ENCODE data around the gene ATP6V0C. TPM values are rescaled to one million over a fixed set of nuclear protein-coding genes. Genes with fewer than 3 reads are reported as not detected.

Gene ATP6V0C
- total RNA-seq, 2 donors from 2014 or later = 94.2 to 94.8 TPM

DNA sequence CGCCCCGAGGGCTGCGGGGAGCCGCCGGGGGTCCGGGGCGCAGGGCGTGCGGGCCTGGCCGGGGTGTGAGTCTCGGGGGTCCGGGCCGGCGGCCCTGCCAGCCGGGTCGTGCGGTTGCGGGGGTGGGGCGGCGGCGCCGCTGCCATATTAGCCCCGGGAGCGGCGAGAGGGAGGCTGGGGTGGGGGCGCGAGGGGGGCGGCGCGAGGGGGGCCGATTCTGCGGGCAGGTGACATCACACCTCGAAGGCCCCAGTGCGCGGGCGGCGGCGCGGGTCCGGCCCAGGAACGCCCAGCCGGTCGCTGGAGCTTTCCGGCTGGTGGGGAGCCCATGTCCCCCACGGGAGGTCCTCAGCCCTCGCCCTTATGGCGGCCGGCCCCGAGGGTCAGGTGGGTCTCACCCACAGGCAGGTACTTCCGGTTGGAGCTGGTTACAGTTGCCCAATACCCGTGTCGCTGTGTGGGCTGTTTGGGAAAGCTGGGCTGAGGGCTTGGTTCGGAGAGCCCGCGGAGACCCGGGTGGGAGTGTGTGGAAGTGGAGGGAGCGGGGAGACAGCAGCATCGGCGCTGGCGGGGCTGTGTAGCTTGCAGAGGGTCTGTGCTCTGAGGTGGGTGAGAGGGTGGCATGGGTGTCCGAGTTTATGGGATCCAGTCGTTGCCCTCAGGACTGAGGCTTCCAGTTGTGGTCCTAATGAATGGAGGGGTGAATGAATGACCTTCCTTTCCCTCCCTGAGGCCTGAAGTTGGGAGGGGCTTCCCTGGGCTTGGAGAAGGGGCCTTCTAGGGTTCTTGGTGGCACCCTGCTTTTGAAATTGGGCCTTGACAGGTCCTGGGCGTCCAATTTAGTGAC, 804 bp downstream of the ATP6V0C start:
- Mint-ChIP-seq H3K36me3 (ENCODE audit: insufficient read depth in 2 of 2) (peaks cover 0 to 5% of the 10 kb centered on the region in 2 donors), H3K9me3 (no peaks in the 10 kb centered on the region), H3K27me3 (ENCODE audit: low read depth) (no peaks in the 10 kb centered on the region), H3K4me3 (peak overlapping the region; percentile 88 to 92), H3K4me1 (ENCODE audit: low read depth) (peaks cover 71% of the 10 kb centered on the region), H3K27ac (peak overlapping the region; percentile 35)
- DNase-seq (peak; percentile 52 to 55), ATAC-seq (replicated peaks in 1 of 2) (peak; percentile 3 to 21)

DNA sequence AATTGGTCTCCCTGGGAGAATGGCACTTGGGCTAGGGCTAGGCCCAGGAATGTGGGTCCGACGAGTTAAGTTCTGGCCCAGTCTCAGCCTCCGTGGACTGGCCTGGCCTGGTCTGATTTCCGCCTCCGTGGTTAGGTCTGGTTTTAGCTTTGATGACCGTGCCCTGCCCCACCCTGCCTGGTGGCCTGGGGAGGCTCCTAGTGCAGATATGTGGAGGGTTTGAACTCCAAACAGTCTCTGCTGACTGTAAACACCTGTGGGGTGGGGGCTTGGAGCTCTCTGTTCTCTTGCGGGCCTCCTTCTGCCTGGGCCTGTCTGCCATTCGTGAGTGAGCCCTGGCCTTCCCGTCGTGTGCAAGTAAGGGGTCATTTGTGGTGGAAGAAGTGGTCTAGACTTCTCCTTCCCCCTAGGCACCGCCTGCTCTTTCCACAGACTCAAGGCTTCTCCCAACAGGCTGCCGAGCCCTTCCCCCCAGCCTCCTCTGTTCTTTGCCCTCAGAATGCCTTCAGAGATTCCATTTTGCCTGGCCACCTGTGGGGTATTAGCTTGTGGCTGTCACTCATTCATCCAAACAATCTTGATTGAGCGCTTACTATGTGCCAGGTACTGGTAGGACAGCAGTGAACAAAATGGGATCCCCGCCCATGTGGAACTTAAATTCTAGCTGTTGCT, 1.6 kb downstream of the ATP6V0C start:
- DNase-seq (no peak), ATAC-seq (replicated peaks in 1 of 2) (no peak)
- Mint-ChIP-seq H3K36me3 (ENCODE audit: insufficient read depth in 2 of 2) (peaks cover 0 to 8% of the 10 kb centered on the region in 2 donors), H3K9me3 (no peaks in the 10 kb centered on the region), H3K4me1 (ENCODE audit: low read depth) (peaks cover 69% of the 10 kb centered on the region), H3K27me3 (ENCODE audit: low read depth) (no peaks in the 10 kb centered on the region), H3K27ac (peak overlapping the region; percentile 35), H3K4me3 (peak overlapping the region; percentile 88 to 92)

DNA sequence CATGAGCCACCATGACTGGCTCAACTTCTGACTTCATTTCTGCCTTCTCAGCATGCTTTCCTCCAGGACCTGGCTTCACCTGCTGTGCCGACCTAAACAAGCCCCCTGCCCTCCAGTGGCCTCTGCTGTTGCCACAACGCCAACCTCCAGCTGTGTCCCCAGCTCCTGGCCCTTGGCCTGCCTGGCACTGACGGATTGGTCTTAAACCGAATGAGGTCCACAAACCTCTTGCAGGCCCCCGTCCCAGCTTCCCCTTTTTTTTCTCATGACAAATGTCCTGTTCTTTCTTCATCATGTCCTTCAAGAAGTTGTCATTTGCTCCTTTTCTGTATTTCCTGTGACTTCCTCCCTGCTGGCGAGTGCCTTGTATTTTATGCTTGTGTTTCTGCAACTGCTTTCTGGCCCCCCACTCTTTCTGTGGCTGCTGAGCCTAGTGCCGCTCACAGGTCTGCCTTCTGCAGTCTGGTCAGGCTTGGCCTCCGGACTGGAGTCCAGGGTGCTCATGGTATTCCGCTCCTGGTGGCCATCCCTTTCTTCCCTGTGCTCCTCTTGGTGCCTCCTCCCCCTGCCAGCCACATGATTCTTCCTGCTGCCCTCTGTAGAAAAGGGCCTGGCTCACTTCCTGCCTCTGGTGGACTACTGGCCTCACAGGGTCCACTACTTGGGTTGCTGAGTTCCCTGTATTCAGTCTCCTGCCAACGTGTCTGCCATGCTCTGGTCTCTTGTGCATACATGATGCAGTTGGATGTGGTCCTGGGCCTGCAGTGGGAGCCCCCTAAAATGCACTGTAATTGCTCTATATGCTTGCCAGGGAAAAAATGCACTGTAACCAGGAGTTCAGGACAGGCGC, 2.9 kb downstream of the ATP6V0C start:
- DNase-seq = no peak
- H3K4me3 Mint-ChIP-seq = peak overlapping the region; percentile 88 to 92
- peaks cover 2 to 8% of the 10 kb centered on the region in 2 donors for H3K36me3 Mint-ChIP-seq (ENCODE audit: insufficient read depth in 2 of 2)
- no peaks in the 10 kb centered on the region for H3K9me3 Mint-ChIP-seq
- ATAC-seq (replicated peaks in 1 of 2) = no peak
- no peaks in the 10 kb centered on the region for H3K27me3 Mint-ChIP-seq (ENCODE audit: low read depth)
- H3K27ac Mint-ChIP-seq = peak overlapping the region; percentile 35
- H3K4me1 Mint-ChIP-seq (ENCODE audit: low read depth) = peaks cover 78% of the 10 kb centered on the region

DNA sequence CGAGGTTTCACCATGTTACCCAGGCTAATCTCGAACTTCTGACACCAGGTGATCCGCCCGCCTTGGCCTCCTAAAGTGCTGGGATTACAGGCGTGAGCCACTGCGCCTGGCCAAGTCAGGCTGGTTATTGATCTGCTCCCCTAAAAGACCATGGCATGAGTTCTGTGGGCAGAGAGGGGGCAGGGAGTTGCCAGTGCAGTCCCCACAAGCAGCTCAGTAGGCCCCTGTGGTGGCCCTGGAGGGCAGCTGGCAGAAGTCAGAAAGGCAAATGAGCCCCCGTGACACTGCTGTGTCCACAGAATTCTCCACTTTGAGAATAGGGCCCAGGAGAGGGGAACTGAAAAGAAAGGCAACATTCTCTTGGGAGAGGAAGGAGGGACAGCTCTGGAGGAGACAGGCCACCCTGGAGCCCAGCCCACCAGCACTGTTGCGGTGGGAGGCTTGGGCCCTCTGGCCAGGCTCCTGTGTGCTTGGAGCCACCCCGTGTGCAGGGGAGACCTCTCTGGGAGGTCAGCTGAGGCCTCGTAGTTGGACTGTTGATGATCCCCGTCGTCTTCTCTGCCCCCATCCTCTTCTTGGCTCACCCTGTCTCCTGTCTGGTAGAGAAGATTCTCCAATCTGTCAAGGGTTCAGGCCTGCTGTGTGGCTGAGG, 4.3 kb downstream of the ATP6V0C start:
- Mint-ChIP-seq H3K27ac (no peak overlapping the region), H3K4me3 (no peak overlapping the region), H3K27me3 (ENCODE audit: low read depth) (no peaks in the 10 kb centered on the region), H3K9me3 (no peaks in the 10 kb centered on the region), H3K36me3 (ENCODE audit: insufficient read depth in 2 of 2) (peaks cover 2 to 8% of the 10 kb centered on the region in 2 donors), H3K4me1 (ENCODE audit: low read depth) (peaks cover 67% of the 10 kb centered on the region)
- DNase-seq (no peak), ATAC-seq (replicated peaks in 1 of 2) (no peak)

DNA sequence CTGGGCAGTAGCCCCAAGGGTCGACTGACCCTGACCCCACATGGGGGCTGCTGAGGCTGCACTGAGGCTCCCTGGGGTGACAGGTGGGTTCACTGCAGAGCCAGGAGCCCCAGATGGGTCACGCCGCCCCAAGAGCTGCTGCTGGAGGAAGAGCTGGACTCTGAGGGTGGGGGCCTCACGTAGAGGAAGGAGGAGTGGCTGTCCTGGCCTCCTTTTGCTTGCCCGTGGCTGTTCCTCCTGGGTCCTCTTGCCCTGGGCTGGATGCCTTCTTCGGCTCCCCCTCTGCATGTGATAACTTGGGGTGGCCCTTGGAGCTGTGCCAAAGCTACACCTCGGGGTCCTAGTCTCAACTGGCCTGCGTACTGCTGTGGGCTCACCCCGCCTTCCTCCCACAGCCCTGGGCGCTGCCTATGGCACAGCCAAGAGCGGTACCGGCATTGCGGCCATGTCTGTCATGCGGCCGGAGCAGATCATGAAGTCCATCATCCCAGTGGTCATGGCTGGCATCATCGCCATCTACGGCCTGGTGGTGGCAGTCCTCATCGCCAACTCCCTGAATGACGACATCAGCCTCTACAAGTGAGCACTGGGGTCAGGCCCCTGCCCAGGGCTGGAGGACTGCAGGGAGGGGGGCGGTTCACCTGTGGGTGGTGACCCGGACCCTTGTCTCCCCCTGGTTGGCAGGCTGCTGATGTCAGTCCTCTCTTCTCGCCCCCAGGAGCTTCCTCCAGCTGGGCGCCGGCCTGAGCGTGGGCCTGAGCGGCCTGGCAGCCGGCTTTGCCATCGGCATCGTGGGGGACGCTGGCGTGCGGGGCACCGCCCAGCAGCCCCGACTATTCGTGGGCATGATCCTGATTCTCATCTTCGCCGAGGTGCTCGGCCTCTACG, 5.3 kb downstream of the ATP6V0C start:
- H3K27me3 Mint-ChIP-seq (ENCODE audit: low read depth) = no peaks in the 10 kb centered on the region
- H3K4me3 Mint-ChIP-seq = peak overlapping the region; percentile 80 to 84
- H3K36me3 Mint-ChIP-seq (ENCODE audit: insufficient read depth in 2 of 2) = peaks cover 2 to 8% of the 10 kb centered on the region in 2 donors
- H3K9me3 Mint-ChIP-seq = no peaks in the 10 kb centered on the region
- H3K4me1 Mint-ChIP-seq (ENCODE audit: low read depth) = peaks cover 65% of the 10 kb centered on the region
- peak overlapping the region; percentile 89 for H3K27ac Mint-ChIP-seq
- no peak for DNase-seq
- ATAC-seq (replicated peaks in 1 of 2) = no peak

DNA sequence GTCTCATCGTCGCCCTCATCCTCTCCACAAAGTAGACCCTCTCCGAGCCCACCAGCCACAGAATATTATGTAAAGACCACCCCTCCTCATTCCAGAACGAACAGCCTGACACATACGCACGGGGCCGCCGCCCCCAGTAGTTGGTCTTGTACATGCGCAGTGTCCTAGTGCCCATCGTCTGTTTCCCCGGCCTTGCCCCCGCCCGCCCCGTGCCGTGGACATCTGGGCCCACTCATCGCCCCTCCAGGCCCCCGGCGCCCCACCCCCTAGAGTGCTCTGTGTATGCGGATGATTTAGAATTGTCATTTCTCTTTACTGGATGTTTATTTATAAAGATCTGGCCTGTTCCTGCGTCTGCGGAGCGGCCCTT, 5.9 kb downstream of the ATP6V0C start:
- H3K4me1 Mint-ChIP-seq (ENCODE audit: low read depth) = peaks cover 63% of the 10 kb centered on the region
- no peaks in the 10 kb centered on the region for H3K27me3 Mint-ChIP-seq (ENCODE audit: low read depth)
- H3K36me3 Mint-ChIP-seq (ENCODE audit: insufficient read depth in 2 of 2) = peaks cover 2 to 8% of the 10 kb centered on the region in 2 donors
- peak overlapping the region; percentile 80 to 84 for H3K4me3 Mint-ChIP-seq
- H3K9me3 Mint-ChIP-seq = no peaks in the 10 kb centered on the region
- DNase-seq (no peak), ATAC-seq (replicated peaks in 1 of 2) (peak in 1 of 2 donors; percentile 8)
- peak overlapping the region; percentile 89 for H3K27ac Mint-ChIP-seq

DNA sequence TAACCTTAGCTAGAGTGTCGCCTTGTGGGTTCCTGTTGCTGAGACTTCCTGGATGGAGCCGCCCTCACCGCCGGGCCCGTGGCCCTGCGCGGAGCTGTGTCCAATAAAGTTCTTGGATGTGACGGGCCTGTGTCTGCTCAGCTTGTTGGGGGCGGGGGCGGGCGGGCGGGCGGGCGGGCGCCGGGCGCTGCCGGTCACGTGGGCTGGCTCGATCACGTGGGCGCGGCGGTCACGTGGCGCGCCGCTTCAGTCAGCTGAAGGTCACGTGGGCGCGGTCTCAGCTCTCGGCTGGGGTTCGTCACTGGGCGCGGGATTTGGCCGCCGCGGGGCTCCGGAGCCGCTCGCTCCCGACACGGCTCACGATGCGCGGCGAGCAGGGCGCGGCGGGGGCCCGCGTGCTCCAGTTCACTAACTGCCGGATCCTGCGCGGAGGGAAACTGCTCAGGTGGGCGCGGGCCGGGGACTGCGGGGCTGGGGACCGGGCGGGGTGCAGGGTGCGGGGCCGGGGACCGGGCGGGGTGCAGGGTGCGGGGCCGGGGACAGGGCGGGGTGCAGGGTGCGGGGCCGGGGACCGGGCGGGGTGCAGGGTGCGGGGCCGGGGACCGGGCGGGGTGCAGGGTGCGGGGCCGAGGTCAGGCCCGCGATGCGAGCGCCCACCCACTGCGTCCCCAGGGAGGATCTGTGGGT, 6.5 kb downstream of the ATP6V0C start, which contains the start of gene AMDHD2:
TSS of gene AMDHD2 (plus strand) at position 275 of the 687 bp plus-strand sequence. CDS start at position 363, 88 bp downstream.
- Mint-ChIP-seq H3K27me3 (ENCODE audit: low read depth) (no peaks in the 10 kb centered on the region), H3K27ac (peak within 1 kb of the TSS; percentile 89), H3K4me1 (ENCODE audit: low read depth) (peaks cover 58% of the 10 kb centered on the region), H3K9me3 (no peaks in the 10 kb centered on the region), H3K4me3 (peak within 1 kb of the TSS; percentile 82 to 93), H3K36me3 (ENCODE audit: insufficient read depth in 2 of 2) (peaks cover 2 to 8% of the 10 kb centered on the region in 2 donors)
- peak; percentile 92 to 94 for DNase-seq
- ATAC-seq (replicated peaks in 1 of 2) = peak; percentile 78 to 80

DNA sequence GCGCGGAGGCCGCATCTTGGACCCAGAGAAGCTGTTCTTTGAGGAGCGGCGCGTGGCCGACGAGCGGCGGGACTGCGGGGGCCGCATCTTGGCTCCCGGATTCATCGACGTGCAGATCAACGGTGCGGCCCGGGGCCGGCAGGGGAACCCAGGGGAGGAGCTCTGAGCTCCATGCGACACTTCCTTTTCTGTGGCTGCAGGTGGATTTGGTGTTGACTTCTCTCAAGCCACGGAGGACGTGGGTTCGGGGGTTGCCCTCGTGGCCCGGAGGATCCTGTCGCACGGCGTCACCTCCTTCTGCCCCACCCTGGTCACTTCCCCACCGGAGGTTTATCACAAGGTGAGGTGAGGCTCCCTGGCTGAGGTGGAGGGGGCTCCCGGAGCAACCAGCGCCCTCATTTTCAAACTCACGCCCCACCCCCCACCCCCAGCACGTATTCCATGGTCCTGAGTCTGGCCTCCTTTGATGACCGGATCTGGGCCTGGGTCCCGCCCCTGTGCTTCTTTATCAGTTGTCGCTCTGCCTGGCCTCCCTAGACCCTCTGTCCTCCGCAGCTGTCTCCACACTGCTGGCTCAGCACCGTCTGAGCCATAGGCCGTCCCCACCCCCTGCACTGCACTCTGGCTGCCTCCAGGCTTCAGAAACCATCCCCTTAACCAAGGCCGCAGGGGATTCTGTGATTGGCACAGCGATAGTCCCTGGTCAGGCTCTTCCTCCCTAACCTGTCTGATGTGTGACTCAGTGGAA, 7.2 kb downstream of the ATP6V0C start:
- ATAC-seq (replicated peaks in 1 of 2) = peak; percentile 44 to 56
- Mint-ChIP-seq H3K36me3 (ENCODE audit: insufficient read depth in 2 of 2) (peaks cover 2 to 6% of the 10 kb centered on the region in 2 donors), H3K4me1 (ENCODE audit: low read depth) (peaks cover 51% of the 10 kb centered on the region), H3K4me3 (peak overlapping the region; percentile 82 to 93), H3K27ac (peak overlapping the region; percentile 82), H3K27me3 (ENCODE audit: low read depth) (no peaks in the 10 kb centered on the region), H3K9me3 (no peaks in the 10 kb centered on the region)
- DNase-seq = peak; percentile 55 to 70

DNA sequence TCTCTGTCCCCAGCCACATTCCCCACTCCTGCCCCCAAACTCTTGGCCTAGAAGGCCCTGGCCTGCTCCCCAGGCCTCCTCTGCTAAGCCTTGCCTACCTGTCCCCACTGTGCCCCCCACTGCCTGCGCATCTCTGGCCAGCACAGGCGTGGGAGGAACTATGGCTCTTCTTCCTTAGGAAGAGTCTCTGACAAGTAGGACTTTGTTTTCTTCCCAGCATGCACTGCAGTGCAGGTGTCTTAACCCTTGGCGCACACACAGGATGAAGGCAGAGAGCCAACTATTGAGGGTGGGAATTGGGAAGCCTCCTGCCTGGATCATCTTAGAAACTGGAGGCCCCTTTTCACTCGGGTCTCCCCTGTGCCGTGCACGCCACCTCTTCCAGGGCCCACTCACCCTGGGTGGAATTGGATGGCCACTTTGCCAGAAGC, 10.1 kb downstream of the ATP6V0C start:
- peaks cover 24% of the 10 kb centered on the region for H3K4me1 Mint-ChIP-seq (ENCODE audit: low read depth)
- no peak for DNase-seq
- H3K27ac Mint-ChIP-seq = peak overlapping the region; percentile 13
- peaks cover 2 to 5% of the 10 kb centered on the region in 2 donors for H3K36me3 Mint-ChIP-seq (ENCODE audit: insufficient read depth in 2 of 2)
- ATAC-seq (replicated peaks in 1 of 2) = no peak
- no peaks in the 10 kb centered on the region for H3K27me3 Mint-ChIP-seq (ENCODE audit: low read depth)
- H3K9me3 Mint-ChIP-seq = no peaks in the 10 kb centered on the region
- no peak overlapping the region for H3K4me3 Mint-ChIP-seq

DNA sequence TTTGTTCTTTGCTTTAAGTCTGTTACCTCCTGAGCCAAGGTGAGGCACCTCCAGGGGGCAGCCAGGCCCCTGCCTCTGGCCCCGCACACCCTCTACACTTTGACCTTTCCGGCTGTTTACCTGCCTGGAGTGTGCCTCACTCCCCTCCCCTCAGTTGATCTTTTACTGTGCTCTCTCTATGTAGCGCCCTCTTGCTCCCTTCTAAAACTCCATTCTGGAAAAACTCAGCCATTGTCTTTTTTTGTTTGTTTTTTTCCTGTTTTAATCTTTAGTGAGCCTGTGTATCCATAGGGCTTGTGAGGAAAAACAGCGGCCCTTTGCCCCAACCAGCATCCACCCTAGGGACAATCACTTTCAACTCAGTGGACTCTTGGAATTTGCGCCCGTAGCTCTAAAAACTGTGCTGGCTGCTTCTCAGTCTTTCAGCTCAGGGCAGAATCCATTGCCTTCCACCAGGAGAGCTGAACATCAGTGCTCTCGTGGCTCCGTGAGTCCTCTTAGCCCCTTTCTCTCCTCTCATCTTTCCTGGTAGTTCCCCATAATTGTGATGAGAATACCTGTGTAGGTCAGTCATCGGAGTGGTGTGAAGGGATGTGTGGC, 10.7 kb downstream of the ATP6V0C start:
- no peaks in the 10 kb centered on the region for H3K27me3 Mint-ChIP-seq (ENCODE audit: low read depth)
- peaks cover 18% of the 10 kb centered on the region for H3K4me1 Mint-ChIP-seq (ENCODE audit: low read depth)
- H3K36me3 Mint-ChIP-seq (ENCODE audit: insufficient read depth in 2 of 2) = peaks cover 2 to 5% of the 10 kb centered on the region in 2 donors
- ATAC-seq (replicated peaks in 1 of 2) = no peak
- DNase-seq = no peak
- no peak overlapping the region for H3K4me3 Mint-ChIP-seq
- H3K27ac Mint-ChIP-seq = peak overlapping the region; percentile 90
- no peaks in the 10 kb centered on the region for H3K9me3 Mint-ChIP-seq
